Measurements from ENCODE around the gene MCHR1. TPM values are rescaled to one million over a fixed set of nuclear protein-coding genes. Genes with fewer than 3 reads are reported as not detected.

MCHR1 gene
- polyA plus RNA-seq, 1 experiment, result 2.3 TPM

GRCh38 chr22:40680819-40681183, 1.5 kb downstream of the MCHR1 start:
- no peak for DNase-seq (ENCODE audit: low read depth, low spot score)
- Histone ChIP-seq H3K9me3 (ENCODE audit: control insufficient read depth, insufficient read depth, low read length) (no peaks in the 10 kb centered on the region), H3K27me3 (ENCODE audit: control insufficient read depth, insufficient read depth, low read length) (no peaks in the 10 kb centered on the region), H3K4me3 (ENCODE audit: low read depth, low read length) (no peak overlapping the region), H3K27ac (ENCODE audit: low read depth, low read length) (no peak overlapping the region)
- ChIA-PET POLR2A (interaction anchor here (0.9 to 1.1 kb wide), 2 partner anchors 44 to 66 kb away, joined by 3 read pairs; partner anchors contain the start of gene MRTFA), CTCF (no interaction called here)
- no peak for TF ChIP-seq CTCF (IDR thresholded peaks at IDR 0.05; ENCODE audit: low read depth, low read length)

GRCh38 chr22:40681451-40681850, 2.2 kb downstream of the MCHR1 start:
- ChIA-PET CTCF (interaction anchor here (2.4 kb wide), 1 partner anchor 13 kb away, joined by 13 read pairs; no protein-coding TSS in a partner anchor), POLR2A (no interaction called here)
- no peak for TF ChIP-seq CTCF (IDR thresholded peaks at IDR 0.05; ENCODE audit: low read depth, low read length)

GRCh38 chr22:40684728-40685127, 5.4 kb downstream of the MCHR1 start:
- TF ChIP-seq CTCF (IDR thresholded peaks at IDR 0.05; ENCODE audit: low read depth, low read length), result no peak
- H3K4me3 ChIP-seq (ENCODE audit: low read depth, low read length), result no peak overlapping the region
- DNase-seq (ENCODE audit: low read depth, low spot score), result no peak
- no peaks in the 10 kb centered on the region for H3K9me3 ChIP-seq (ENCODE audit: control insufficient read depth, insufficient read depth, low read length)
- ChIA-PET POLR2A (no interaction called here), CTCF (interaction anchor here (0.6 to 1.3 kb wide), 4 partner anchors 76 to 248 kb away, joined by 3 to 4 read pairs (median 3); no protein-coding TSS in a partner anchor)
- no peak overlapping the region for H3K27ac ChIP-seq (ENCODE audit: low read depth, low read length)
- H3K27me3 ChIP-seq (ENCODE audit: control insufficient read depth, insufficient read depth, low read length), result no peaks in the 10 kb centered on the region

More at GRCh38 chr22:40681451-40681850, 2.2 kb downstream of the MCHR1 start:
- Histone ChIP-seq H3K27ac (ENCODE audit: low read depth, low read length) (no peak overlapping the region), H3K9me3 (ENCODE audit: control insufficient read depth, insufficient read depth, low read length) (no peaks in the 10 kb centered on the region), H3K27me3 (ENCODE audit: control insufficient read depth, insufficient read depth, low read length) (no peaks in the 10 kb centered on the region), H3K4me3 (ENCODE audit: low read depth, low read length) (no peak overlapping the region)
- no peak for DNase-seq (ENCODE audit: low read depth, low spot score)

GRCh38 chr22:40685406-40685805, 6.1 kb downstream of the MCHR1 start:
- Histone ChIP-seq H3K27ac (ENCODE audit: low read depth, low read length) (no peak overlapping the region), H3K4me3 (ENCODE audit: low read depth, low read length) (no peak overlapping the region), H3K9me3 (ENCODE audit: control insufficient read depth, insufficient read depth, low read length) (no peaks in the 10 kb centered on the region), H3K27me3 (ENCODE audit: control insufficient read depth, insufficient read depth, low read length) (peaks cover 5% of the 10 kb centered on the region)
- CTCF ChIA-PET, result interaction anchor here (0.5 to 1.3 kb wide), 4 partner anchors 74 to 248 kb away, joined by 3 to 5 read pairs (median 4); no protein-coding TSS in a partner anchor
- no peak for TF ChIP-seq CTCF (IDR thresholded peaks at IDR 0.05; ENCODE audit: low read depth, low read length)
- no peak for DNase-seq (ENCODE audit: low read depth, low spot score)
- POLR2A ChIA-PET, result no interaction called here

GRCh38 chr22:40687706-40688105, 8.4 kb downstream of the MCHR1 start:
- peaks cover 5% of the 10 kb centered on the region for H3K27me3 ChIP-seq (ENCODE audit: control insufficient read depth, insufficient read depth, low read length)
- no peak for DNase-seq (ENCODE audit: low read depth, low spot score)
- ChIA-PET POLR2A (interaction anchor here (0.7 kb wide), 1 partner anchor 22 kb away, joined by 3 read pairs; no protein-coding TSS in a partner anchor), CTCF (interaction anchor here (0.6 kb wide), 1 partner anchor 162 kb away, joined by 4 read pairs; no protein-coding TSS in a partner anchor)
- no peak overlapping the region for H3K4me3 ChIP-seq (ENCODE audit: low read depth, low read length)
- no peak overlapping the region for H3K27ac ChIP-seq (ENCODE audit: low read depth, low read length)
- no peaks in the 10 kb centered on the region for H3K9me3 ChIP-seq (ENCODE audit: control insufficient read depth, insufficient read depth, low read length)
- TF ChIP-seq CTCF (IDR thresholded peaks at IDR 0.05; ENCODE audit: low read depth, low read length), result no peak

Data from AG04450 (cell line).